GM19328 (cell line): ENCODE measurements around the gene ADORA2A.
A peak's percentile ranks its signal among the peaks of the same experiment; 100 is the strongest.

Experiments
- ATAC-seq: cut with Tn5 transposase; IDR thresholded peaks from one replicate; pipeline ENCODE4 v1.9.1; 2021; ENCODE audit warnings: mild to moderate bottlenecking, moderate library complexity; ENCODE audit not compliant: unreplicated experiment

The ADORA2A gene

DNA sequence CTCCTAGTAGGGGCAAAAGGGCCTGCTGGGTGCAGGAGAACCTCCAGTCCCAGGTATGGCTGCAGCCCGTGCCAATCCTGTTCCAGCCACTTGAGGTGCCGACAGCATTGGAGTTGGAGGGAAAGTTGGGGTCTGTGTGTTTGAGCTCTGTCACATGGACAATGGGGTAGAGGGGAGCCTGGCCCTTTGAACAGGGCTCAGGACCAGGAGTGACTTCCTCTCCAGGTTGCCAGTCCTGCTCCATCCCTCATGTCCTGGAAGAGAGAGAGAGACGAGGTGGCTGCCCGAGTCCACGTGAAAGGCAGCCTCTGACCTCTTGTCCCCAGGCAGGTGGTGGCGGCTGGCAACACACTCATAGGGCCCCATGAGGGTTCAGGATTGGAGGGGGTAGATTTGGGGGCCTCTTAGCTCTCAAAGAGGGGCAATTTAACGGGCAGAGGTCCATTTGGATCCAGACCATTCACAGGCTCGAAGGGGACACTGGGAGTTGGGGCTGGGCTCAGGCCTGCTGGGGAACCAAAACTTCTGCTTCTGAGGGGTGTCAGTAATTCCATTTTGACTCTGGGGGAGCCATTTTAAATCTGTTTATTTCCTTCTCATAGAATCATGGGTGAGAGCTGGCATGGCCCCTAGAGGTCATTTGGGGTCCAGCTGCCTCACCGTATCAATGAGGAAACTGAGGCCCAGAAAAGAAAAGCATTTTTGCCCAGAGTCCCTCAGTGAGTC is 4.1 kb downstream of the ADORA2A start:
- ATAC-seq: no peak

DNA sequence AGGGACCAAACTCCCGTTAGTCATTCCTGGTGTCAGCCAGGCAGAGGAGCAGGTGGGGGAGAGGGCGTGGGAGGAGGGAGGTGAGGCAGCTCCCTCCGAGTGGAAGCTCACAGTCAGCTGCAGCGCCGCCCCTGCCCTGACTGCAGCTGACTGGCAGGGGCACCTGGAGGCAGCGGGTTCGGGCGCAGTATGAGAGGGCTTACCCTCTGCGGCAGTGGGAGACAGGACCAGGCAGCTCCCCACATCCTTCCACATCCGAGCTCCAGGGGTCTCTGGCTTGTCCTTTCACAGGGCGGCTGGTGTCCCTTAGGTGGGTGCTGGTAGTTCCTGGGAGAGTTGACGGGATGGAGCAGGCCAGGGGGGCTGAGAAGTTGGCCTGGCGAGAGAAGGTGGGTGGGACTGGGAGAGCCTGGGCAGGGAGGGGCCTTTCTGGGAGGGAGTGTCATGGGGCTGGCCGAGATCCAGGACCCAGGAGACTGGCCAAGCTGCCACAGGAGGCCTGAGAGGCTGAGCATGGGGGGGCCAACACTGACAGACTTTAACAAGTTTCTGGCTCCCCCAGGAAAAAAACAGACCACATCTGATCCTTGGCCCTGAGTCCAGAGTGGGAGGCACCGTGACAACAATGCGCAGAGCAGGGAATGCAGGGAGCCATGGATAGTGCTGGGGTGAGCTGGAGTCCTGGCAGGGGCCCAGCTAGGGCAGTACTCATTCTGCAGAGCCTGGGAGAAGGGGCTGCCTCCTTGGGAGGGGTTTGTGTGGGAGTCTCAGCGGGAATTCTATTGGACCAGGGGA is 4.9 kb downstream of the ADORA2A start:
- no peak for ATAC-seq

DNA sequence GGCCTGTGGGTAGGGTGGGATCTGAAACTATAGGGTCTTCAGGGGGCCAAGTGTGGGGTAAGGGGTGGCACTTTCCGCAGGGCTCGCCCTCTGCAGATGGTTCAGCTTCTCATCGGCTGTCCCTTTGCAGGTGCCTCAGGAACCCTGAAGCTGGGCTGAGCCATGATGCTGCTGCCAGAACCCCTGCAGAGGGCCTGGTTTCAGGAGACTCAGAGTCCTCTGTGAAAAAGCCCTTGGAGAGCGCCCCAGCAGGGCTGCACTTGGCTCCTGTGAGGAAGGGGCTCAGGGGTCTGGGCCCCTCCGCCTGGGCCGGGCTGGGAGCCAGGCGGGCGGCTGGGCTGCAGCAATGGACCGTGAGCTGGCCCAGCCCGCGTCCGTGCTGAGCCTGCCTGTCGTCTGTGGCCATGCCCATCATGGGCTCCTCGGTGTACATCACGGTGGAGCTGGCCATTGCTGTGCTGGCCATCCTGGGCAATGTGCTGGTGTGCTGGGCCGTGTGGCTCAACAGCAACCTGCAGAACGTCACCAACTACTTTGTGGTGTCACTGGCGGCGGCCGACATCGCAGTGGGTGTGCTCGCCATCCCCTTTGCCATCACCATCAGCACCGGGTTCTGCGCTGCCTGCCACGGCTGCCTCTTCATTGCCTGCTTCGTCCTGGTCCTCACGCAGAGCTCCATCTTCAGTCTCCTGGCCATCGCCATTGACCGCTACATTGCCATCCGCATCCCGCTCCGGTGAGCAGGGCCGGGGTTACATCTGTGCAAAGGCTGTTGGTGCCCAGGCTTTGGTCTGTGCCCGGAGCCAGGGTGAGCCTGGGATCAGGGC is 5.8 kb downstream of the ADORA2A start:
- no peak for ATAC-seq

DNA sequence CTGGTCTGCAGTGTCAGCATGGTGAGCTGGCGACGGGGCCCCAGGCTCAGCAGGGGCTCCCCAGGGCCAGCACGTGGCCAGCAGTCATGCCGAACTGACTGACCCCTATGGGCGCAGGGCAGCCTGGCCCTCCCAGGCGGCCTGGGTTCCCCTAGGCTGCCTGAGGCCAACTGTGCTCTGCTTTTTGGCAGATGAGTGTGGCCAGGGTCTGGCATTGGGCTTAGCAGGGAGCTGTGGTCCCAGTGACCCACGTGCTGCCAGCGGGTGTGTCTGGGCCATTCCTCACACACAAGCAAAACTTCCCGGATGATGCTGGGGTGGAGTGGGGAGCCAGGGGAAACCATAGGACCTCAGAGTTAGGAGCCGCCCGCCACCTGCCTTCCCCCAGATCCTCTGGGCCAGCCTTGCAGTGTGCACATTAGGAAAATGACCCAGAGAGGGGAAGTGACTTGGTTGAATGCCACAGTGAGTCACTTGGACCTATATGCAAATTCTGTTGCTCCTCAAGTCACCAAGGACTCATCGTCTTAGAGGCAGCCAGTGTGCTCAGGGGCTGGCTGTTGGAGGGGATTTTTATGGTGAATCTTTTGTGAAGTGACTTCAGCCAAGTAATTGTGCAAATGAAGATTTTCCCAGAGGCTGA is 6.5 kb downstream of the ADORA2A start:
- ATAC-seq: peak; percentile 41

DNA sequence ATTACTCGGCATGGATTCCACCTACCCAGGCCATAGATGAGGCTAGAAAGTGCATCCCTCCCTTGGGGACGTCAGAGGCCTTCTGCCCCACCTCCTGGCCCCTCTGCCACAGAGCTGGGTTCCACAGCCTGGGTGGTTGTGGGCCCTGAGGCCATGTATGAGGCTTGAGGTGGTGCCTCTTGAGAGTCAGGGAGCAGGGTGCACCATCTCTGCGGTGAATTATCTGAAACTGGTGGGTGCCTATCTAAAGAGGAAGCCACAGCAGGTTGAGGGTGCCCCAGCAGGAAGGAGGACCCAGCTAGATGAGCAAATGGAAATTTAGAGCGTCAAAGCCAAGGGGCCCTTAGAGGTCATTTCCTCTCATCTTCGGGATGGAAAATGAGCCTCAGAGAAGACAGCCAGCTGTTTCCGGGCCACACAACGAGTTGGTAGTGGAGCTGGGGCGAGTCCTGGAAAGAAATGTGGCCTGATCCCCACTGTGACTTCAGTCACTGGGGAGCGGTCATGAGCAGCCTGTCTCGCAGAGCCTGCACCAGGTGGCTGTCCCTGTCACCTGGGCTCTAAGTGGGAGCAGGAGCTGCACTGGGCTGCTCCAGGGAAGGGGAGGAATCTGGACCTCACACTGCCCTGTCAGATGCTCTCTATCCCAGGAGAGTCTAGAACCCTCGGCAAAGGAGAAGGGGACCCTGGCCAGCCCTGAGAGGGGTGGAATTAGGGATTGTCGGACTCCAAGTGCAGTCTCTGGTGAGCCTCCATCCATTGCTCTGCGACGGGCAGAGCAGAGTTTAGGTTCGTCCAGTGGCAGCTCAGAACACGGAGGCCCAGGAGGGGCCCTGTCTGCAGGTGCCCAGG is 7.3 kb downstream of the ADORA2A start:
- peak; percentile 54 for ATAC-seq

DNA sequence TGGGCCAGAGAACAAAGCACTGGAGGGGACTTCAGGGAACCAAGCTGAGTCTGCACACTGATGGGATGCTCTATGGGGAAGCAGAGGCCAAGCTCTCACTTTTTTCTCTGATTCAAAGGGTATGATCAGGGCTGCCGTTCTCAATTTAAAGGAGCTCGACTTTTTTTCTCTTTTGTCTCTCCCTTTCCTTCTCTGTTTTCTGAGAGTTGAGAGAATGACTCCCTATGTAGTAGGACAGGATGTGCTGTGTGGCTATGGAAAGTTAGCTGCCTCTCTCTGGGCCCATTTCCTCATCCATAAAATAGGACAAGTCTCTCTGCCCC is 7.9 kb downstream of the ADORA2A start:
- no peak for ATAC-seq

DNA sequence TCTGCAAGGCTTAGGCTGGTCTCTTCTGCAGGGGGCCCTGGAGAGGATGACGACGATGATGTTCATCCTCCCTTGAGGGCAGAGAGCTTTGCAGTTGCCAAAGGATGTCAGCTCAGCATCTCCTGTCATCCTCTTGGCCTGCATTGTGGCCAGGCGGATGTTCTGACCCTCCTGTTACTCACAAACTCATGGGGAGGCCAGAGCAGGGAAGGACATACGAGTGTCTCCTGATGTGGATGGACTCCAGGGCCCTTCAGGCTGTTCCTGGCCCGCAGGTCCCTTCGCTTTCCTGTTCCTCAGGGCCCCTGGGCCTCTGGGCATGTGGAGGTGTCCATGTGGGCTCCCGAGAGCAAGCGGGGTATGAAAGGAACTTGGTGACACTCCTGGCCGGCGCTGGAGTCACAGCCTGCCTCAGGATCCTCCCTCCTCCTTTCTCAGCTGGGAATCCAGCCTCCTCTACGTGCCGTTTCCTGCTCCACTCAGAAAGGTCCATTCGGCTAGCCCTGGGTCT is 8.5 kb downstream of the ADORA2A start:
- no peak for ATAC-seq

DNA sequence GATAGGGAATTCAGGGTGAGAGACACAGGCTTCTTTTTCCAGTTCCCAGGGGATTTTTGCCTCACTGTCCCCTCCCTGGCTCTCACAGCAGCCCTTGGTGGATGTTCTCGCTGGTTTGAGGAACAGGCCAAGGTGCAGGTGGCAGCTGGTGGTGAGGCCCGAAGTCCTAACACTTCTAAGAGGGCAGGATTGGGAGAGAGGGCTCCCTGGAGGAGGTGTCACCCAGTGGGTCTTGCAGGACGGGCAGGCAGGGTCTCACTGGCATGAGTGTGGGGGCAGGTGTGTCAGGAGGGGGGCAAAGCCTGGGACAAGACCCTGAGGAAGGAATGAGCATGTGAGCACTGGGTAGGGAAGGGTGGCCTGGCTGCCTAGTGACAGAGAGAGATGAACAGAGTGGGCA is 9.2 kb downstream of the ADORA2A start:
- no peak for ATAC-seq

DNA sequence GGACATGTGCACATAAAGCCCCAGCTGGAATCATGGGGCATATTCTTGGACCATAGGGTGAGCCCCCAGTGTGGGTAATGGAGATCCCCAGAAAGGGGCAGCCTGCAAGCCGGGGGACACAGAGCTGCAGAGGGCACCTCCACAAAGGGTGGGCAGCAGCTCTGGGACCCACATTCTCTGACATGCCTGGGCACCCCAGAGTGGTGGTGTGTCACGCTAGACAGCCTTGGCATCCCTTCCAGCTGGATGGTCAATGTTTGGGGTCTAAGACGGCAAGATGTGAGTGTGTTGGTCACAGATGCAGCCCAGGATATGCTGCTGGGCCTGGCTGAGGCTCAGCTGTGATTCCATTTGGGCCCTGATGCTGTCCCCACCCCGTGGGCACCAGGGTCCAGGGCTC is 9.7 kb downstream of the ADORA2A start:
- ATAC-seq: no peak

DNA sequence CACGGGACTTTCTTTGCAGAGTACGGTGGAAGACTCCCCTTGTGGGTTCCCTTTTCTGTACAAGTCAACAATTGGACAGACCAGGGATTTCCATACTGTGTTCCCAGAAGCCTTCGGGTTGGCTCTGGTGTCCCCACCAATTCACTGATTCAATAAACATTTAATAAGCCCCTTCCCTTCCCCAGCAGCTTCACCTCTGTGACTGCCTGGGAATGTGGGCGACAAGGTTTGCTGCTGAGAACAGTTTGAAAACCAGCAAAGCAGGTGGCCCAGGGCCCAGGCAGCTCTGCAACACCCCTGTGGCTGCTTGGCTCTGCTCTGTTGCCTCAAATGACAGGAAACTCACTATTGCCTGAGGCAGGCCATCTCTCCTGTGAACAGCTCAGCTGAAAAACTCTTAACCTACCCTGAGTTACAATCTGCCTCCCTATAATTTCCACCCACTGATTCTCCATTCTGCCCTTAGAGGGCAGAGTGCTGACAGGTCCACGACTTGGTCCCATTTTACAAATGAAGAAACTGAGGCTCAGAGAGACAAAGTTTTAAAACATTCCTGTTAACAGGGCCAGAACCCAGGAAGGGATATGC is 10.4 kb downstream of the ADORA2A start:
- no peak for ATAC-seq

DNA sequence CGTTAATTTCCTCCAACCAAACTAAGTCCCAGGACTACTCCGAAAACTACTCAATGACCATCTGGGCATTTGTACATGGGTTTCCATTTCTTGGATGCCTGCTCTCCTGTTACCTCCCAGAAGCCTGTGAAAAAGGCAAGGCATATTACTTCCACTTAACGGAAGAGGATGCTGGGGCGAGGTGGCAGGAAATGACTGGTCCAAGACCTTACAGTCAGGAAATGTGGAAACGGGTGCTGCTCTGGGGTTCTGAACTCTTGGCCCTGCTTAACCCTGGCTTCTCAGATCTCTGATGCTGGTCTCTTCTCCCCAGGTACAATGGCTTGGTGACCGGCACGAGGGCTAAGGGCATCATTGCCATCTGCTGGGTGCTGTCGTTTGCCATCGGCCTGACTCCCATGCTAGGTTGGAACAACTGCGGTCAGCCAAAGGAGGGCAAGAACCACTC is 12.9 kb downstream of the ADORA2A start:
- ATAC-seq: no peak

DNA sequence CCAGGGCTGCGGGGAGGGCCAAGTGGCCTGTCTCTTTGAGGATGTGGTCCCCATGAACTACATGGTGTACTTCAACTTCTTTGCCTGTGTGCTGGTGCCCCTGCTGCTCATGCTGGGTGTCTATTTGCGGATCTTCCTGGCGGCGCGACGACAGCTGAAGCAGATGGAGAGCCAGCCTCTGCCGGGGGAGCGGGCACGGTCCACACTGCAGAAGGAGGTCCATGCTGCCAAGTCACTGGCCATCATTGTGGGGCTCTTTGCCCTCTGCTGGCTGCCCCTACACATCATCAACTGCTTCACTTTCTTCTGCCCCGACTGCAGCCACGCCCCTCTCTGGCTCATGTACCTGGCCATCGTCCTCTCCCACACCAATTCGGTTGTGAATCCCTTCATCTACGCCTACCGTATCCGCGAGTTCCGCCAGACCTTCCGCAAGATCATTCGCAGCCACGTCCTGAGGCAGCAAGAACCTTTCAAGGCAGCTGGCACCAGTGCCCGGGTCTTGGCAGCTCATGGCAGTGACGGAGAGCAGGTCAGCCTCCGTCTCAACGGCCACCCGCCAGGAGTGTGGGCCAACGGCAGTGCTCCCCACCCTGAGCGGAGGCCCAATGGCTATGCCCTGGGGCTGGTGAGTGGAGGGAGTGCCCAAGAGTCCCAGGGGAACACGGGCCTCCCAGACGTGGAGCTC is 13.5 kb downstream of the ADORA2A start:
- no peak for ATAC-seq

DNA sequence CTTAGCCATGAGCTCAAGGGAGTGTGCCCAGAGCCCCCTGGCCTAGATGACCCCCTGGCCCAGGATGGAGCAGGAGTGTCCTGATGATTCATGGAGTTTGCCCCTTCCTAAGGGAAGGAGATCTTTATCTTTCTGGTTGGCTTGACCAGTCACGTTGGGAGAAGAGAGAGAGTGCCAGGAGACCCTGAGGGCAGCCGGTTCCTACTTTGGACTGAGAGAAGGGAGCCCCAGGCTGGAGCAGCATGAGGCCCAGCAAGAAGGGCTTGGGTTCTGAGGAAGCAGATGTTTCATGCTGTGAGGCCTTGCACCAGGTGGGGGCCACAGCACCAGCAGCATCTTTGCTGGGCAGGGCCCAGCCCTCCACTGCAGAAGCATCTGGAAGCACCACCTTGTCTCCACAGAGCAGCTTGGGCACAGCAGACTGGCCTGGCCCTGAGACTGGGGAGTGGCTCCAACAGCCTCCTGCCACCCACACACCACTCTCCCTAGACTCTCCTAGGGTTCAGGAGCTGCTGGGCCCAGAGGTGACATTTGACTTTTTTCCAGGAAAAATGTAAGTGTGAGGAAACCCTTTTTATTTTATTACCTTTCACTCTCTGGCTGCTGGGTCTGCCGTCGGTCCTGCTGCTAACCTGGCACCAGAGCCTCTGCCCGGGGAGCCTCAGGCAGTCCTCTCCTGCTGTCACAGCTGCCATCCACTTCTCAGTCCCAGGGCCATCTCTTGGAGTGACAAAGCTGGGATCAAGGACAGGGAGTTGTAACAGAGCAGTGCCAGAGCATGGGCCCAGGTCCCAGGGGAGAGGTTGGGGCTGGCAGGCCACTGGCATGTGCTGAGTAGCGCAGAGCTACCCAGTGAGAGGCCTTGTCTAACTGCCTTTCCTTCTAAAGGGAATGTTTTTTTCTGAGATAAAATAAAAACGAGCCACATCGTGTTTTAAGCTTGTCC is 14.3 kb downstream of the ADORA2A start:
- no peak for ATAC-seq

DNA sequence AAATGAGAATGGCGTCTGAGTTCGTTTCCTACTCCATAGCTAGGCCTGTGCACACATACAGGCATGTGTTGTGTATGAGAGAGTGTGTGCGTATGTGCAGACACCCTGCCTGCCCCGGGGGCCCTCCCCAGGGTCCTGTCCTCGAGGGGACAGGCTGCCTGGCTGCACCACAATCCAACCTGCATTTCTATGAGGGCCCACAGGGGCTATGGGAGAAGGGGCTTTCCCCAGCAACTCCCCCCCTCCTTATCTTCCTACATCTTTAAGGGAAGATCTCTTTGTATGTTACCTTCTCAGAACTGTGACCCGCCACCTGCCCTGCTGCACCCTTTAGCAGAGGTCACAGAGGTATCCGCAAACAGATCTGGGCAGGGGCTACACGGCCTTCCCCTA is 14.9 kb downstream of the ADORA2A start:
- no peak for ATAC-seq

DNA sequence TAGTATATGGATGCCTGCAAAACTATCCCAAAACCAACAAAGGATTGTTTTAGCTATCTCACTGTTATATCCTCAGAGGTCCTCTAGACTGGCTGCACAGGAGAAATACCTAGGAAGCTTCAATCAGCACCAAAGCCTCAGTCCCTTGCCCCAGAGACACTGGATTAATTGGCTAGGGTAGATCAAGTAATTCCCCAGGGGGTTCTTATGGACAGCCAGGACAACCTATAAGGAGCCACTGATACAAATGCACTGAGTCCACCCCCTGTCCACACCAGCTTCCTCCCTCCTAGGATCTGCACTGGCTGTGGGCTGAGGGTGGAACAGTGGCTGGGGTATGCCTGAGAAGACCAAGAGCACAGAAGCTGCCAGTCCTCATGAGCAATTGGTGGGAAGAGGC is 16.3 kb downstream of the ADORA2A start:
- no peak for ATAC-seq

DNA sequence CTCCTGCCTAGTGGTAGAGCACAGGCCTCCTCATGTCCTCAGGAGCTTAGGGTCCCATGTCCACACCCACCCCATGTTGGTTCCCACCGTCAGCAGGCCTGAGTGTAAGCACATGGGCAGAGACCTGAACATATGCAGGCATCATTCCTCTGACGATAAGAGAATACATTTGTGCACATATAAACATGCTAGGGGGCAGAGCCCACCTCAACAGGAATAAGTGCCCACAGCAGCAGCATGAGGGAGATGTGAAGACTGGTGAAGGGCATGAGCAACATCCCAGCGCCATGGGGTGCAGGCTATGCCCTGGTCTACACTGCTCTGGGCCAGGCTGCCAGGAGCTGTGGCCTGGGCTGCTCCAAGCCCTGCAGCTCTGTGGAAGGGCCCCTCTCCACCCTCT is 16.9 kb downstream of the ADORA2A start:
- ATAC-seq: no peak

DNA sequence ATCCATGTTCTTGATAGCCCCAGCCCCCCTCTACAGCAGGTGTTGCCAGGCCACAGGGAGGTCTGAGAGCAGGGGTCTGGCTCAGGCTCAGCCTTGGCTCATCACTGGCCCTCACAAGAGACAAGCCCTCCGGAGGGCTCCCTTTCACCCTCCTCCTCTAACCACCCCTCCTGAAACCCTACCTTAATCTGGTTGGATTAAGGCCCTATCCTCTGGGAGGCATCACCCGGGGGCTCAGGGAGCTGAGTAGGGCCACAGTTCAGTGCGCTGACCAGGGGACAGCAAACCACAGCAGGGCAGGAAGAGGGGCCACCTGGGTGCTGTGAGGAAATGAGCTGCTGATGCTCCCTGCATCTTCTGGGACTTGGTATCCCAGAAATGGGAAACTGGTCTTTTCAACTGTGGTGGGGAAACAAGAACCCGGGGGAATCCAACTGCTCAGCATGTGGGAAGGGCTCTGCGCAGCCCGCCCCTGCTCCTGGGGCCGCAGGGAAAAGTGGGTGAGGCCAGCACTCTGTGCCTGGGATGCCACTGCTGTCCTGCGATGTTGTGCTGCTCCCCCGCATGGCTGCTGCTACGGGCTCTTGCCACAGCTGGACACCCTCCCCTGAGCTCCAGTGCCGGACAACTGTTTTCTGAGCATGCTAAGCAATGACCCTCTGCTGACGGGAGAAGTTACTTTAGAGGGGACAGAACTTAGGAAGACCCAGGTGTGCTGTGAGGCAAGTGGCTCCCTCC is 17.5 kb downstream of the ADORA2A start:
- no peak for ATAC-seq
